Trophoblast cell (in vitro differentiated cells and primary cell): ENCODE results near the gene SPDYE16.
A peak's percentile ranks its signal among the peaks of the same experiment; 100 is the strongest.

Experiments
- DNase-seq, 2 donors: peaks; one replicate each; pipeline ENCODE4 v3.0.0-alpha.2; 2016
- H2AFZ ChIP-seq: 2 replicates; pipeline ENCODE4 v1.6.1; 2013; ENCODE audit warnings: low read length, moderate library complexity, mild to moderate bottlenecking; ENCODE audit not compliant: insufficient read depth, poor library complexity
- H2AK5ac ChIP-seq: 2 replicates; pipeline ENCODE4 v1.6.1; 2013; ENCODE audit warnings: mild to moderate bottlenecking, low read length
- H2BK120ac ChIP-seq: 2 replicates; pipeline ENCODE4 v1.6.1; 2013; ENCODE audit warnings: low read length, mild to moderate bottlenecking, moderate library complexity; ENCODE audit not compliant: insufficient read depth, poor library complexity
- H2BK12ac ChIP-seq: 2 replicates; pipeline ENCODE4 v1.6.1; 2013; ENCODE audit warnings: mild to moderate bottlenecking, low read length, moderate library complexity
- H2BK5ac ChIP-seq: 2 replicates; pipeline ENCODE4 v1.6.1; 2013; ENCODE audit warnings: low read length, low read depth, moderate library complexity, mild to moderate bottlenecking; ENCODE audit not compliant: poor library complexity
- H3K14ac ChIP-seq: 2 replicates; pipeline ENCODE4 v1.6.1; 2013; ENCODE audit warnings: mild to moderate bottlenecking, low read length
- H3K18ac ChIP-seq: 2 replicates; pipeline ENCODE4 v1.6.1; 2013; ENCODE audit warnings: mild to moderate bottlenecking, low read length
- H3K23ac ChIP-seq: 2 replicates; pipeline ENCODE4 v1.6.1; 2013; ENCODE audit warnings: low read length
- H3K27ac ChIP-seq: 2 replicates; pipeline ENCODE4 v1.5.1; 2013; ENCODE audit warnings: low read depth, mild to moderate bottlenecking, inconsistent platforms, low read length, moderate library complexity
- H3K27me3 ChIP-seq: 2 replicates; pipeline ENCODE4 v1.6.1; 2013; ENCODE audit warnings: inconsistent platforms, mild to moderate bottlenecking, low read length, moderate library complexity; ENCODE audit not compliant: insufficient read depth
- H3K36me3 ChIP-seq, 2 experiments: 1 replicate in 1 of 2; 2 replicates in 1 of 2; pipeline ENCODE4 v1.6.1; 2013; ENCODE audit warnings: low read length in 2 of 2, mild to moderate bottlenecking in 2 of 2, moderate library complexity in 1 of 2; ENCODE audit not compliant: insufficient read depth in 2 of 2, control insufficient read depth in 1 of 2
- H3K4ac ChIP-seq: 2 replicates; pipeline ENCODE4 v1.6.1; 2013; ENCODE audit warnings: low read depth, mild to moderate bottlenecking, low read length, moderate library complexity
- H3K4me1 ChIP-seq, 2 experiments: 1 replicate in 1 of 2; 2 replicates in 1 of 2; pipeline ENCODE4 v1.6.1; 2013; ENCODE audit warnings: low read length in 2 of 2, mild to moderate bottlenecking in 2 of 2, moderate library complexity in 1 of 2; ENCODE audit not compliant: insufficient read depth in 2 of 2, control insufficient read depth in 1 of 2
- H3K4me2 ChIP-seq: 2 replicates; pipeline ENCODE4 v1.6.1; 2013; ENCODE audit warnings: inconsistent platforms, mild to moderate bottlenecking, low read length, moderate library complexity
- H3K4me3 ChIP-seq: 2 replicates; pipeline ENCODE4 v1.5.1; 2013; ENCODE audit warnings: mild to moderate bottlenecking, low read depth, low read length, inconsistent platforms
- H3K79me1 ChIP-seq: one replicate; pipeline ENCODE4 v1.6.1; 2013; ENCODE audit warnings: low read length
- H3K79me2 ChIP-seq: 2 replicates; pipeline ENCODE4 v1.6.1; 2013; ENCODE audit warnings: low read length, mild to moderate bottlenecking; ENCODE audit not compliant: control insufficient read depth, insufficient read depth, poor library complexity
- H3K9ac ChIP-seq: 2 replicates; pipeline ENCODE4 v1.6.1; 2013; ENCODE audit warnings: mild to moderate bottlenecking, low read length
- H3K9me3 ChIP-seq: 2 replicates; pipeline ENCODE4 v1.6.1; 2013; ENCODE audit warnings: low read depth, mild to moderate bottlenecking, control low read depth, inconsistent platforms, low read length; ENCODE audit not compliant: insufficient read depth
- H4K12ac ChIP-seq: 2 replicates; pipeline ENCODE4 v1.6.1; 2013; ENCODE audit warnings: low read depth, mild to moderate bottlenecking, low read length, moderate library complexity
- H4K8ac ChIP-seq: 2 replicates; pipeline ENCODE4 v1.6.1; 2013; ENCODE audit warnings: low read depth, mild to moderate bottlenecking, low read length, moderate library complexity
- H4K91ac ChIP-seq: one replicate; pipeline ENCODE4 v1.6.1; 2013; ENCODE audit warnings: low read depth, mild to moderate bottlenecking, low read length, moderate library complexity
- WGBS: extraction: QIAGEN DNeasy Blood & Tissue Kit; methylation state at CpG from one replicate; pipeline ENCODE4 v1.1.7; 2013; ENCODE audit warnings: missing lambda C conversion rate; ENCODE audit not compliant: insufficient read length, insufficient coverage; ENCODE audit errors: extremely low coverage; 5-methylcytosine and 5-hydroxymethylcytosine counted together

SPDYE16 gene

DNA sequence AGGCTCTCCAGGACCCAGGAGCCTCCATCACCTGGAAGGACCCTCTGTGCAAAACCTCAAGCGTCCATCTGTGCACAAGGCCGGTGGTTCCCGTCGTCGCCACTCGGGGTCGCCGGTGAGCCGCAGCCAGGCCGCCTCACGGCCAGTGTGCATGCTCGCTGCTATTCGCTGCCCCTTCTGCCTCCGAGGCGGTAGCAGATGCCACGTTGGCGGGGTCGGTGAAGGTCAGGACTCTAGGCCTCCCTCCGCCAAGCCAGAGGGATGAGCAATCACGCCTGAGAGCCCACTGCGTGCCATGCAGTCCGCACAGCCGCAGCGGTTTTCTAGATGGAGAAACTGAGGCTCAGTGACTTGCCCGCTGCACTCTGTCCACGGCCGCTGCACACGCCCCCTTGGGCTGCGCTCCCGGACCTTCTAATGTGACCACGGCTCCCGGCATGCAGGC, 27.1 kb downstream of the SPDYE16 start:
- Histone ChIP-seq H3K4me3 (no peak overlapping the region), H4K8ac (no peak overlapping the region), H2BK12ac (no peak overlapping the region), H3K18ac (no peak overlapping the region), H3K23ac (no peak overlapping the region), H2AFZ (no peak overlapping the region), H2AK5ac (no peak overlapping the region), H3K27me3 (no peaks in the 10 kb centered on the region), H3K4ac (no peak overlapping the region), H4K91ac (no peak overlapping the region), H3K9ac (no peak overlapping the region), H3K9me3 (no peaks in the 10 kb centered on the region), H3K4me1 (peaks cover 4 to 5% of the 10 kb centered on the region in 2 experiments), H3K36me3 (no peaks in the 10 kb centered on the region), H3K27ac (no peak overlapping the region), H4K12ac (no peak overlapping the region), H3K79me2 (no peaks in the 10 kb centered on the region), H3K4me2 (no peak overlapping the region), H2BK5ac (no peak overlapping the region), H2BK120ac (no peak overlapping the region), H3K14ac (no peak overlapping the region), H3K79me1 (peaks cover 2% of the 10 kb centered on the region)
- no peak for DNase-seq
- no CpG with 5 or more reads among the region's 32 CpGs for WGBS

- no peak overlapping the region for H2BK12ac ChIP-seq
- peak overlapping the region; percentile 44 for H3K14ac ChIP-seq
- H3K79me2 ChIP-seq: no peaks in the 10 kb centered on the region
- H3K79me1 ChIP-seq: peaks cover 2% of the 10 kb centered on the region
- no peak overlapping the region for H3K4ac ChIP-seq
- DNase-seq: no peak
- H2BK5ac ChIP-seq: no peak overlapping the region
- H3K18ac ChIP-seq: no peak overlapping the region
- H3K9ac ChIP-seq: no peak overlapping the region
- H2BK120ac ChIP-seq: no peak overlapping the region
- peak overlapping the region; percentile 11 for H4K91ac ChIP-seq
- peak overlapping the region; percentile 50 for H2AFZ ChIP-seq
- H3K23ac ChIP-seq: no peak overlapping the region
- H3K36me3 ChIP-seq: no peaks in the 10 kb centered on the region
- no peak overlapping the region for H3K4me3 ChIP-seq
- H4K8ac ChIP-seq: no peak overlapping the region
- WGBS: no CpG with 5 or more reads among the region's 16 CpGs
- peaks cover 10% of the 10 kb centered on the region in 2 experiments for H3K4me1 ChIP-seq
- no peaks in the 10 kb centered on the region for H3K27me3 ChIP-seq
- no peaks in the 10 kb centered on the region for H3K9me3 ChIP-seq
- H3K4me2 ChIP-seq: no peak overlapping the region
- H3K27ac ChIP-seq: no peak overlapping the region
- H4K12ac ChIP-seq: no peak overlapping the region
- no peak overlapping the region for H2AK5ac ChIP-seq
Observed at GRCh38 chr7:76514926-76515771, 27.9 kb downstream of the SPDYE16 start.

DNA sequence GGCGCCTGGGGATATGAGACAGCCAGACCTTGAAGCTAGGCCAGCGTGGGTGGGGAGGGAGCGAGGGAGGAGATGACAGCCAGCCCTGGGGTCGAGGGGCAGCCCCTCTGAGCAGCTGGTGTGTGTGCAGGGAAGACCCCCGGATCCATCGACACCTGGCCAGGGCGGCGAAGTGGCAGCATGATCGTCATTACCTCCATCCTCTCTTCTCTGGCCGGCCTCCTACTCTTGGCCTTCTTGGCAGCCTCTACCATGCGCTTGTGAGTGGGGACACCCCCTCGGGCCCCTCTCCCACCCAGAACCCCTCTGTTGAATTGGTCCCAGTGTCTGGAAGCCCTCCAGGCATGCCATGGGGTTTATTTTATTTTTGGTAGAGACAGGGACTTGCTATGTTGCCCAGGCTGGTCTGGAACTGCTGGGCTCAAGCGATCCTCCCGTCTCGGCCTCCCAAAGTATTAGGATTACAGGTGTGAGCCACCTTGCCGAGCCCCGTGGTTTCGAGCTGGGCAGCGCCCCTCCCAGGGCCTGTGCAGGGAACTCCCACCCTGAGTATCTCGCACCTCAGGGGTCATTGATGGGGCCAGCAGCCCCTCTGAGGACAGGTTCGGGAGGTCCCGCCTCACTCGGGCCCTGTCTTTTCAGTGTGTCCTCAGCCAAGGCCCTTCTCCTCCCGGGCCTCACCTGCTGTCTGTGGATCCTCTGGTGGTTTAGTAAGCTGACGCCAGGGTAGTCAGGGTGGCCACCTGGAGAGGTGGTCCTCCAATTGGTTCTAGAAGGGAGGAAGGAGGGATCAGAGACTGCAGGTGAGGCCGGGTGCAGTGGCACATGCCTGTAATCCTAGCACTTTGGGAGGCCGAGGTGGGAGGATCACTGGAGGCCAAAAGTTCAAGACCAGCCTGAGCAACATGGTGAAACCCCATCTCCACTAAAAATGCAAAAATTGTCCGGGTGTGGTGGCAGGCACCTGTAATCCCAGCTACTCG, 29.0 kb downstream of the SPDYE16 start:
- H4K8ac ChIP-seq: no peak overlapping the region
- H2BK12ac ChIP-seq: no peak overlapping the region
- WGBS: no CpG with 5 or more reads among the region's 29 CpGs
- peaks cover 14% of the 10 kb centered on the region in 2 experiments for H3K4me1 ChIP-seq
- no peak overlapping the region for H4K91ac ChIP-seq
- no peak for DNase-seq
- H3K36me3 ChIP-seq: no peaks in the 10 kb centered on the region
- no peak overlapping the region for H3K23ac ChIP-seq
- no peaks in the 10 kb centered on the region for H3K79me2 ChIP-seq
- no peak overlapping the region for H2AK5ac ChIP-seq
- H3K4me2 ChIP-seq: no peak overlapping the region
- no peak overlapping the region for H3K27ac ChIP-seq
- no peak overlapping the region for H4K12ac ChIP-seq
- no peak overlapping the region for H3K9ac ChIP-seq
- H3K14ac ChIP-seq: no peak overlapping the region
- H3K18ac ChIP-seq: no peak overlapping the region
- no peak overlapping the region for H3K4ac ChIP-seq
- H3K9me3 ChIP-seq: no peaks in the 10 kb centered on the region
- peaks cover 2% of the 10 kb centered on the region for H3K79me1 ChIP-seq
- H2BK5ac ChIP-seq: no peak overlapping the region
- H3K4me3 ChIP-seq: no peak overlapping the region
- H2AFZ ChIP-seq: no peak overlapping the region
- no peaks in the 10 kb centered on the region for H3K27me3 ChIP-seq
- no peak overlapping the region for H2BK120ac ChIP-seq

- Histone ChIP-seq H3K27ac (no peak overlapping the region), H2BK120ac (no peak overlapping the region), H3K23ac (no peak overlapping the region), H3K4ac (no peak overlapping the region), H3K9ac (no peak overlapping the region), H4K91ac (no peak overlapping the region), H4K12ac (no peak overlapping the region), H2AFZ (no peak overlapping the region), H3K36me3 (no peaks in the 10 kb centered on the region), H3K18ac (no peak overlapping the region), H2BK5ac (no peak overlapping the region), H4K8ac (no peak overlapping the region), H3K27me3 (no peaks in the 10 kb centered on the region), H3K9me3 (no peaks in the 10 kb centered on the region), H3K4me2 (no peak overlapping the region), H3K79me1 (peaks cover 2% of the 10 kb centered on the region), H3K4me3 (no peak overlapping the region), H3K14ac (no peak overlapping the region), H2AK5ac (no peak overlapping the region), H2BK12ac (no peak overlapping the region), H3K79me2 (no peaks in the 10 kb centered on the region), H3K4me1 (peaks cover 14% of the 10 kb centered on the region in 2 experiments)
- no peak for DNase-seq
- WGBS: no CpG with 5 or more reads among the region's 21 CpGs
Observed at GRCh38 chr7:76512941-76513816, 29.9 kb downstream of the SPDYE16 start.
